ENCODE measurements around the gene BMPER.
"Not testable (repeated sequence)": the region's sequence is repeated elsewhere in the genome, so short reads cannot be mapped to it uniquely, and the experiment has no call there.

DNA sequence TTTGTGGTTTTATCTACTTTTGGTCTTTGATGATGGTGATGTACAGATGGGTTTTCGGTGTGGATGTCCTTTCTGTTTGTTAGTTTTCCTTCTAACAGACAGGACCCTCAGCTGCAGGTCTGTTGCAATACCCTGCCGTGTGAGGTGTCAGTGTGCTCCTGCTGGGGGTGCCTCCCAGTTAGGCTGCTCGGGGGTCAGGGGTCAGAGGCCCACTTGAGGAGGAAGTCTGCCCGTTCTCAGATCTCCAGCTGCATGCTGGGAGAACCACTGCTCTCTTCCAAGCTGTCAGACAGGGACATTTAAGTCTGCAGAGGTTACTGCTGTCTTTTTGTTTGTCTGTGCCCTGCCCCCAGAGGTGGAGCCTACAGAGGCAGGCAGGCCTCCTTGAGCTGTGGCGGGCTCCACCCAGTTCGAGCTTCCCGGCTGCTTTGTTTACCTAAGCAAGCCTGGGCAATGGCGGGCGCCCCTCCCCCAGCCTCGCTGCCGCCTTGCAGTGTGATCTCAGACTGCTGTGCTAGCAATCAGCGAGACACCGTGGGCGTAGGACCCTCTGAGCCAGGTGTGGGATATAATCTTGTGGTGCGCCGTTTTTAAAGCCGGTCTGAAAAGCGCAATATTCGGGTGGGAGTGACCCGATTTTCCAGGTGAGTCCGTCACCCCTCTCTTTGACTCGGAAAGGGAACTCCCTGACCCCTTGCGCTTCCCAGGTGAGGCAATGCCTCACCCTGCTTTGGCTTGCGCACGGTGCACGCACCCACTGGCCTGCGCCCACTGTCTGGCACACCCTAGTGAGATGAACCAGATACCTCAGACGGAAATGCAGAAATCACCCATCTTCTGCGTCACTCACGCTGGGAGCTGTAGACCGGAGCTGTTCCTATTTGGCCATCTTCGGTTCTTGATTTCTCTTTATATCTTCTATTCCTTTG is 269.6 kb downstream of the BMPER start:
- not testable (repeated sequence) for TF ChIP-seq PRDM10 (tag by site-specific recombination; IDR thresholded peaks at IDR 0.05); TRIM28 (IDR thresholded peaks at IDR 0.05; ENCODE audit: borderline replicate concordance, low read length); CTCF (tag by site-specific recombination; IDR thresholded peaks at IDR 0.05); ZSCAN23 (tag by site-specific recombination; IDR thresholded peaks at IDR 0.05); KLF10 (tag by site-specific recombination; IDR thresholded peaks at IDR 0.05); ZNF10 (tag by site-specific recombination; IDR thresholded peaks at IDR 0.05); ZBTB21 (tag by site-specific recombination; IDR thresholded peaks at IDR 0.05); ZNF211 (tag by site-specific recombination; IDR thresholded peaks at IDR 0.05; ENCODE audit: low read depth)
- TF ChIP-seq, protein P1, sequence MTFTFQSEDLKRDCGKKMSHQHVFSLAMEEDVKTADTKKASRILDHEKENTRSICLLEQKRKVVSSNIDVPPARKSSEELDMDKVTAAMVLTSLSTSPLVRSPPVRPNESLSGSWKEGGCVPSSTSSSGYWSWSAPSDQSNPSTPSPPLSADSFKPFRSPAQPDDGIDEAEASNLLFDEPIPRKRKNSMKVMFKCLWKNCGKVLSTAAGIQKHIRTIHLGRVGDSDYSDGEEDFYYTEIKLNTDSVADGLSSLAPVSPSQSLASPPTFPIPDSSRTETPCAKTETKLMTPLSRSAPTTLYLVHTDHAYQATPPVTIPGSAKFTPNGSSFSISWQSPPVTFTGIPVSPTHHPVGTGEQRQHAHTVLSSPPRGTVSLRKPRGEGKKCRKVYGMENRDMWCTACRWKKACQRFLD (tag by site-specific recombination; IDR thresholded peaks at IDR 0.05), result not testable (repeated sequence)
- TF ChIP-seq, protein P2, sequence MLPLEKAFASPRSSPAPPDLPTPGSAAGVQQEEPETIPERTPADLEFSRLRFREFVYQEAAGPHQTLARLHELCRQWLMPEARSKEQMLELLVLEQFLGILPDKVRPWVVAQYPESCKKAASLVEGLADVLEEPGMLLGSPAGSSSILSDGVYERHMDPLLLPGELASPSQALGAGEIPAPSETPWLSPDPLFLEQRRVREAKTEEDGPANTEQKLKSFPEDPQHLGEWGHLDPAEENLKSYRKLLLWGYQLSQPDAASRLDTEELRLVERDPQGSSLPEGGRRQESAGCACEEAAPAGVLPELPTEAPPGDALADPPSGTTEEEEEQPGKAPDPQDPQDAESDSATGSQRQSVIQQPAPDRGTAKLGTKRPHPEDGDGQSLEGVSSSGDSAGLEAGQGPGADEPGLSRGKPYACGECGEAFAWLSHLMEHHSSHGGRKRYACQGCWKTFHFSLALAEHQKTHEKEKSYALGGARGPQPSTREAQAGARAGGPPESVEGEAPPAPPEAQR (tag by site-specific recombination; IDR thresholded peaks at IDR 0.05), result not testable (repeated sequence)
